ENCODE data around the gene OSBPL2.

DNA sequence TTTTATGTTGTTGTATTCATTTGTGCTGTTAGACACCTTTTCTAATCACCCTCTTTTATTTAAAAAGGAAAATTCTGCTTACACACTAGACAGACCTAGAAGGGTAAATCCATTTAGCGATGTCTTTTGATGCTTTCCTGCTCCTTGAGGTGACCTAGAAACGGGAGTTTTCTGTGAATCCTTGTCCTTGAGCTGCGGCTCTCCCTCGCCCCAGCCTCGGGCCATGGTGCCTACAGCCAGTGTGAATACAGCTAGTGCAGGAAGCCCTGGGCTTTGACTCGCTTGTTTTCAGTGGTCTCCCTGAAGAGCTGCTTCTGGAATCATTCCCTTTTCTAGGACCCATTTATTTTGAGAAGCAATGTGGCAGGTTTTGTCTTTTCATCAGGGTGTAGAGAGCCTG is 46.8 kb downstream of the OSBPL2 start:
- TF ChIP-seq POLR2A (IDR thresholded peaks at IDR 0.05) (no peak), CTCF (IDR thresholded peaks at IDR 0.05) (no peak)

Measured in vagina (tissue), 2 donors.